Keratinocyte (primary cell): Measurements from ENCODE around the gene PHF12. TPM values are rescaled to one million over a fixed set of nuclear protein-coding genes. Genes with fewer than 3 reads are reported as not detected.

ENCODE experiments used
- DNase-seq: peaks from one replicate; pipeline ENCODE4 v3.0.0-alpha.2; 2011; ENCODE audit warnings: low read depth, missing footprints, low spot score
- FAIRE-seq: peaks from 2 replicates; lab custom pipeline; 2011; peaks lifted over from hg19 to GRCh38; lab: Jason Lieb, UNC
- H2AFZ ChIP-seq: 2 replicates; pipeline ENCODE4 v1.6.0; 2012; ENCODE audit warnings: low read length, control low read depth, inconsistent platforms; ENCODE audit not compliant: control insufficient read depth
- H3K27ac ChIP-seq: 2 replicates; pipeline ENCODE4 v1.5.1; 2011; ENCODE audit warnings: low read length; ENCODE audit not compliant: control insufficient read depth, insufficient read depth
- H3K27me3 ChIP-seq: 3 replicates; pipeline ENCODE4 v1.6.0; 2011; ENCODE audit warnings: low read length; ENCODE audit not compliant: control insufficient read depth, insufficient read depth; ENCODE audit errors: extremely low read depth
- H3K36me3 ChIP-seq, 2 experiments: 2 replicates in 1 of 2; 3 replicates in 1 of 2; pipeline ENCODE4 v1.5.1; 2011; ENCODE audit warnings: low read length in 2 of 2, mild to moderate bottlenecking in 1 of 2; ENCODE audit not compliant: control insufficient read depth in 2 of 2, insufficient read depth in 2 of 2; ENCODE audit errors: extremely low read depth in 1 of 2
- H3K4me1 ChIP-seq: 3 replicates; pipeline ENCODE4 v1.5.1; 2011; ENCODE audit warnings: low read length; ENCODE audit not compliant: control insufficient read depth, insufficient read depth; ENCODE audit errors: extremely low read depth
- H3K4me2 ChIP-seq: 3 replicates; pipeline ENCODE4 v1.6.0; 2011; ENCODE audit warnings: low read depth, low read length; ENCODE audit not compliant: control insufficient read depth, insufficient read depth; ENCODE audit errors: extremely low read depth
- H3K4me3 ChIP-seq, 3 experiments: fragments of 200-600 bp in 1 of 3; sonication (generic) in 1 of 3; 2 replicates in 2 of 3; 3 replicates in 1 of 3; pipeline ENCODE4 v1.5.1; 2011 to 2016; ENCODE audit warnings: low read length in 3 of 3, mild to moderate bottlenecking in 3 of 3, control low read depth in 2 of 3, inconsistent platforms in 1 of 3, low read depth in 1 of 3, mixed read lengths in 1 of 3, mixed run types in 1 of 3, moderate library complexity in 1 of 3; ENCODE audit not compliant: control insufficient read depth in 2 of 3, insufficient read depth in 2 of 3; ENCODE audit errors: extremely low read depth in 1 of 3
- H3K79me2 ChIP-seq: 2 replicates; pipeline ENCODE4 v1.6.0; 2012; ENCODE audit warnings: low read length; ENCODE audit not compliant: control insufficient read depth, insufficient read depth
- H3K9ac ChIP-seq: 3 replicates; pipeline ENCODE4 v1.6.0; 2011; ENCODE audit warnings: low read length; ENCODE audit not compliant: control insufficient read depth, insufficient read depth; ENCODE audit errors: extremely low read depth
- H3K9me1 ChIP-seq: 3 replicates; pipeline ENCODE4 v1.6.0; 2011; ENCODE audit warnings: low read length; ENCODE audit not compliant: control insufficient read depth, insufficient read depth; ENCODE audit errors: extremely low read depth
- H3K9me3 ChIP-seq: 2 replicates; pipeline ENCODE4 v1.5.1; 2012; ENCODE audit warnings: low read depth, low read length; ENCODE audit not compliant: control insufficient read depth
- H4K20me1 ChIP-seq: 3 replicates; pipeline ENCODE4 v1.6.0; 2011; ENCODE audit warnings: low read length; ENCODE audit not compliant: control insufficient read depth, insufficient read depth; ENCODE audit errors: extremely low read depth
- EZH2 ChIP-seq: IDR thresholded peaks from one replicate; pipeline ENCODE4 v1.6.1; 2012; ENCODE audit warnings: inconsistent platforms, mild to moderate bottlenecking, low read length, moderate library complexity
- dilution Hi-C: fragments of 300-500 bp; cut with MboI; formaldehyde crosslinking; loops from one replicate; pipeline ENCODE4 v1.7.0; 2020; ENCODE audit warnings: low sequenced_read_pairs; ENCODE audit not compliant: extremely low pct_ligation_motif_present
- polyA plus RNA-seq, 5 experiments: library from polyadenylated mRNA; depleted of rRNA in 3 of 5; stranded (reverse) in 3 of 5; stranded (forward) in 1 of 5; unstranded in 1 of 5; fragments of >200 nt; gene quantifications; 1 replicate in 1 of 5; 2 replicates in 3 of 5; 3 replicates in 1 of 5; pipeline versions ENCODE4 v1.2.1 to v1.2.3, GENCODE V29; 2011 to 2012; ENCODE audit warnings: missing spikeins in 2 of 5, low read depth in 1 of 5, low replicate concordance in 1 of 5
- TF ChIP-seq, protein P1 (sequence below), 3 experiments: IDR thresholded peaks in 1 of 3; conservative IDR thresholded peaks in 1 of 3; optimal IDR thresholded peaks in 1 of 3; 2 replicates in 2 of 3; 3 replicates in 1 of 3; pipeline versions ENCODE3 to v1.5.1; 2011; ENCODE audit warnings: low read length in 3 of 3, mild to moderate bottlenecking in 3 of 3, moderate library complexity in 2 of 3, control low read depth in 1 of 3, inconsistent platforms in 1 of 3; ENCODE audit not compliant: insufficient read depth in 2 of 3; ENCODE audit errors: extremely low read depth in 1 of 3

PHF12 gene
- polyA plus RNA-seq, 1 donor (not counting 4 experiments of a cell fraction or from before 2014, with no cell fraction given), result 9.6 TPM

DNA sequence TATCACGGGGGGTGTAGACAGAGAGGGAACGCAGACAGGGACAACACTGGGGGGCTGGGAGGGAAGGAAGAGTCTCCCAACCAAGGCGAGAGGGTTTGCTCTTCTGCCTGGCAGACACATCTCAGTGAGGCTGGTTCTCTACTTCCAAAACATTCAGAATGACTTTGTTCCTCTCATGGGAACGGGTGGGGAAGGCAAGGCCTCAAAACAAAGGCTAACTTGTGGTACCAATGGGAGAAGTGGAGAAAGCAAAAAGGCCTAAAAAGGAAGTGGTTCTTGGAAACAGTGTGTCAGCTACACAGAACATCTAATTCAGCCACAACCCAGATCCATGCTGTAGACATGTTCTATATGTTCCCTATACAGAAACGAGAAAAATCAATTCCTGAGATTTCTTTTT is 61.3 kb downstream of the PHF12 start:
- Histone ChIP-seq H3K4me1 (peaks cover 16% of the 10 kb centered on the region), H3K27ac (no peak overlapping the region), H3K27me3 (no peaks in the 10 kb centered on the region), H3K4me3 (no peak overlapping the region), H3K9ac (no peak overlapping the region), H4K20me1 (no peaks in the 10 kb centered on the region), H2AFZ (no peak overlapping the region), H3K9me3 (no peaks in the 10 kb centered on the region), H3K4me2 (no peak overlapping the region), H3K79me2 (peaks cover 6% of the 10 kb centered on the region), H3K9me1 (no peaks in the 10 kb centered on the region), H3K36me3 (peaks cover 9 to 11% of the 10 kb centered on the region in 2 experiments)
- TF ChIP-seq, protein P1, sequence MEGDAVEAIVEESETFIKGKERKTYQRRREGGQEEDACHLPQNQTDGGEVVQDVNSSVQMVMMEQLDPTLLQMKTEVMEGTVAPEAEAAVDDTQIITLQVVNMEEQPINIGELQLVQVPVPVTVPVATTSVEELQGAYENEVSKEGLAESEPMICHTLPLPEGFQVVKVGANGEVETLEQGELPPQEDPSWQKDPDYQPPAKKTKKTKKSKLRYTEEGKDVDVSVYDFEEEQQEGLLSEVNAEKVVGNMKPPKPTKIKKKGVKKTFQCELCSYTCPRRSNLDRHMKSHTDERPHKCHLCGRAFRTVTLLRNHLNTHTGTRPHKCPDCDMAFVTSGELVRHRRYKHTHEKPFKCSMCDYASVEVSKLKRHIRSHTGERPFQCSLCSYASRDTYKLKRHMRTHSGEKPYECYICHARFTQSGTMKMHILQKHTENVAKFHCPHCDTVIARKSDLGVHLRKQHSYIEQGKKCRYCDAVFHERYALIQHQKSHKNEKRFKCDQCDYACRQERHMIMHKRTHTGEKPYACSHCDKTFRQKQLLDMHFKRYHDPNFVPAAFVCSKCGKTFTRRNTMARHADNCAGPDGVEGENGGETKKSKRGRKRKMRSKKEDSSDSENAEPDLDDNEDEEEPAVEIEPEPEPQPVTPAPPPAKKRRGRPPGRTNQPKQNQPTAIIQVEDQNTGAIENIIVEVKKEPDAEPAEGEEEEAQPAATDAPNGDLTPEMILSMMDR (optimal IDR thresholded peaks at IDR 0.05 in 1 of 3, IDR thresholded peaks at IDR 0.05 in 1 of 3, conservative IDR thresholded peaks at IDR 0.05 in 1 of 3; ENCODE audit: extremely low read depth in 1 of 3, insufficient read depth in 2 of 3, low read length in 3 of 3), result no peak
- no peak for TF ChIP-seq EZH2
- dilution Hi-C loops, result no loop called here
- FAIRE-seq (no peak), DNase-seq (no peak)

GRCh38 chr17:28888832-28889231 is 62.5 kb downstream of the PHF12 start:
- no peak overlapping the region for H3K4me2 ChIP-seq
- H3K4me1 ChIP-seq, result peaks cover 12% of the 10 kb centered on the region
- dilution Hi-C loops, result no loop called here
- FAIRE-seq (no peak), DNase-seq (no peak)
- H3K79me2 ChIP-seq, result peaks cover 6% of the 10 kb centered on the region
- H3K27me3 ChIP-seq, result no peaks in the 10 kb centered on the region
- no peak overlapping the region for H3K4me3 ChIP-seq
- H3K9ac ChIP-seq, result no peak overlapping the region
- no peaks in the 10 kb centered on the region for H4K20me1 ChIP-seq
- H3K27ac ChIP-seq, result no peak overlapping the region
- H2AFZ ChIP-seq, result no peak overlapping the region
- no peak for TF ChIP-seq EZH2
- TF ChIP-seq, protein P1 (optimal IDR thresholded peaks at IDR 0.05 in 1 of 3, IDR thresholded peaks at IDR 0.05 in 1 of 3, conservative IDR thresholded peaks at IDR 0.05 in 1 of 3; ENCODE audit: extremely low read depth in 1 of 3, insufficient read depth in 2 of 3, low read length in 3 of 3), result no peak
- no peaks in the 10 kb centered on the region for H3K9me3 ChIP-seq
- peaks cover 13 to 17% of the 10 kb centered on the region in 2 experiments for H3K36me3 ChIP-seq
- no peaks in the 10 kb centered on the region for H3K9me1 ChIP-seq
